Measurements from ENCODE around the gene MICU1. TPM values are rescaled to one million over a fixed set of nuclear protein-coding genes. Genes with fewer than 3 reads are reported as not detected.
A peak's percentile ranks its signal among the peaks of the same experiment; 100 is the strongest.

The MICU1 gene
- total RNA-seq, 1 donor from 2014 or later, result 28.7 TPM

- no peaks in the 10 kb centered on the region for H3K4me1 ChIP-seq (ENCODE audit: insufficient read depth, low read length)
- H3K4me3 Mint-ChIP-seq (ENCODE audit: unreplicated experiment), result no peak overlapping the region
- no peaks in the 10 kb centered on the region for H3K27me3 ChIP-seq (ENCODE audit: insufficient read depth, low read length)
- no peaks in the 10 kb centered on the region for H3K9me3 ChIP-seq (ENCODE audit: insufficient read depth, low read depth, low read length)
- peaks cover 7% of the 10 kb centered on the region for H3K36me3 ChIP-seq (ENCODE audit: insufficient read depth, low read length)
- H3K79me2 ChIP-seq (ENCODE audit: insufficient read depth, low read length), result peaks cover 29% of the 10 kb centered on the region
- H3K4me3 ChIP-seq (ENCODE audit: insufficient read depth, low read depth, low read length), result no peak overlapping the region
- H2AFZ ChIP-seq (ENCODE audit: low read depth, low read length), result no peak overlapping the region
- no peak overlapping the region for H3K27ac ChIP-seq (ENCODE audit: low read depth, low read length)
- H3K36me3 Mint-ChIP-seq (ENCODE audit: low read depth, unreplicated experiment), result peaks cover 22% of the 10 kb centered on the region
- no peak overlapping the region for H3K27ac Mint-ChIP-seq (ENCODE audit: unreplicated experiment)
- FAIRE-seq, result no peak
- no peak overlapping the region for H3K9ac ChIP-seq (ENCODE audit: low read length)
- H3K4me2 ChIP-seq (ENCODE audit: low read length), result no peak overlapping the region
- DNase-seq (ENCODE audit: low read depth), result no peak
- H3K27me3 Mint-ChIP-seq (ENCODE audit: low read depth, unreplicated experiment), result no peaks in the 10 kb centered on the region
- TF ChIP-seq CTCF (IDR thresholded peaks at IDR 0.05; ENCODE audit: insufficient read depth, low read depth, low read length) (no peak), EZH2 (IDR thresholded peaks at IDR 0.05; ENCODE audit: insufficient read depth, low read length) (no peak)
- no peaks in the 10 kb centered on the region for H3K9me3 Mint-ChIP-seq (ENCODE audit: unreplicated experiment)
- H4K20me1 ChIP-seq (ENCODE audit: insufficient read depth, low read length), result peaks cover 47% of the 10 kb centered on the region
- H3K4me1 Mint-ChIP-seq (ENCODE audit: low read depth, unreplicated experiment), result no peaks in the 10 kb centered on the region
Observed at GRCh38 chr10:72344932-72345331, 280.9 kb downstream of the MICU1 start.

- Histone ChIP-seq H4K20me1 (ENCODE audit: insufficient read depth, low read length) (peaks cover 29% of the 10 kb centered on the region), H3K27me3 (ENCODE audit: insufficient read depth, low read length) (no peaks in the 10 kb centered on the region), H3K79me2 (ENCODE audit: insufficient read depth, low read length) (peaks cover 10% of the 10 kb centered on the region), H3K4me2 (ENCODE audit: low read length) (no peak overlapping the region), H3K4me1 (ENCODE audit: insufficient read depth, low read length) (no peaks in the 10 kb centered on the region), H3K9ac (ENCODE audit: low read length) (no peak overlapping the region), H3K27ac (ENCODE audit: low read depth, low read length) (no peak overlapping the region), H3K36me3 (ENCODE audit: insufficient read depth, low read length) (peaks cover 9% of the 10 kb centered on the region), H3K4me3 (ENCODE audit: insufficient read depth, low read depth, low read length) (no peak overlapping the region), H3K9me3 (ENCODE audit: insufficient read depth, low read depth, low read length) (no peaks in the 10 kb centered on the region), H2AFZ (ENCODE audit: low read depth, low read length) (no peak overlapping the region)
- DNase-seq (ENCODE audit: low read depth), result no peak
- no peak for FAIRE-seq
- no peaks in the 10 kb centered on the region for H3K27me3 Mint-ChIP-seq (ENCODE audit: low read depth, unreplicated experiment)
- H3K27ac Mint-ChIP-seq (ENCODE audit: unreplicated experiment), result no peak overlapping the region
- TF ChIP-seq CTCF (IDR thresholded peaks at IDR 0.05; ENCODE audit: insufficient read depth, low read depth, low read length), result no peak
- no peak for TF ChIP-seq EZH2 (IDR thresholded peaks at IDR 0.05; ENCODE audit: insufficient read depth, low read length)
- no peaks in the 10 kb centered on the region for H3K4me1 Mint-ChIP-seq (ENCODE audit: low read depth, unreplicated experiment)
- H3K4me3 Mint-ChIP-seq (ENCODE audit: unreplicated experiment), result no peak overlapping the region
- H3K9me3 Mint-ChIP-seq (ENCODE audit: unreplicated experiment), result no peaks in the 10 kb centered on the region
- peaks cover 11% of the 10 kb centered on the region for H3K36me3 Mint-ChIP-seq (ENCODE audit: low read depth, unreplicated experiment)
Observed at GRCh38 chr10:72342911-72343310, 283.0 kb downstream of the MICU1 start.

GRCh38 chr10:72340510-72341261 is 285.2 kb downstream of the MICU1 start:
- Histone ChIP-seq H3K9ac (ENCODE audit: low read length) (no peak overlapping the region), H3K4me1 (ENCODE audit: insufficient read depth, low read length) (peaks cover 13% of the 10 kb centered on the region), H3K9me3 (ENCODE audit: insufficient read depth, low read depth, low read length) (no peaks in the 10 kb centered on the region), H3K4me2 (ENCODE audit: low read length) (no peak overlapping the region), H2AFZ (ENCODE audit: low read depth, low read length) (no peak overlapping the region), H4K20me1 (ENCODE audit: insufficient read depth, low read length) (peaks cover 27% of the 10 kb centered on the region), H3K79me2 (ENCODE audit: insufficient read depth, low read length) (no peaks in the 10 kb centered on the region), H3K36me3 (ENCODE audit: insufficient read depth, low read length) (peaks cover 16% of the 10 kb centered on the region), H3K27me3 (ENCODE audit: insufficient read depth, low read length) (no peaks in the 10 kb centered on the region), H3K27ac (ENCODE audit: low read depth, low read length) (no peak overlapping the region), H3K4me3 (ENCODE audit: insufficient read depth, low read depth, low read length) (no peak overlapping the region)
- peaks cover 12% of the 10 kb centered on the region for H3K36me3 Mint-ChIP-seq (ENCODE audit: low read depth, unreplicated experiment)
- H3K4me1 Mint-ChIP-seq (ENCODE audit: low read depth, unreplicated experiment), result peaks cover 7% of the 10 kb centered on the region
- TF ChIP-seq CTCF (IDR thresholded peaks at IDR 0.05; ENCODE audit: insufficient read depth, low read depth, low read length) (peak; percentile 78), EZH2 (IDR thresholded peaks at IDR 0.05; ENCODE audit: insufficient read depth, low read length) (no peak)
- FAIRE-seq (no peak), DNase-seq (ENCODE audit: low read depth) (no peak)
- no peak overlapping the region for H3K4me3 Mint-ChIP-seq (ENCODE audit: unreplicated experiment)
- no peak overlapping the region for H3K27ac Mint-ChIP-seq (ENCODE audit: unreplicated experiment)
- no peaks in the 10 kb centered on the region for H3K27me3 Mint-ChIP-seq (ENCODE audit: low read depth, unreplicated experiment)
- H3K9me3 Mint-ChIP-seq (ENCODE audit: unreplicated experiment), result no peaks in the 10 kb centered on the region

Measured in astrocyte (in vitro differentiated cells and primary cell).